Ovary (tissue), 3 donors: Measurements from ENCODE around the gene ARHGEF7.

ENCODE experiments used
- EP300 ChIP-seq: sonication (generic); formaldehyde crosslinking; IDR thresholded peaks from one replicate; pipeline ENCODE4 v1.6.1; 2017; ENCODE audit warnings: antibody characterized with exemption
- POLR2A ChIP-seq: fragments of 450-650 bp; IDR thresholded peaks from one replicate; pipeline ENCODE4 v1.6.1; 2017; ENCODE audit warnings: antibody characterized with exemption, mild to moderate bottlenecking, moderate library complexity
- TF ChIP-seq, protein P1 (sequence below), 3 donors: fragments of 450-650 bp in 2 of 3; fragments of 200-600 bp in 1 of 3; IDR thresholded peaks; one replicate each; pipeline versions ENCODE4 v1.5.1 to v1.8.0; 2016 to 2022; ENCODE audit warnings: antibody characterized with exemption in 3 of 3, mild to moderate bottlenecking in 1 of 3
- donor health status: DM: no; HTN: no; CAD: no.

GRCh38 chr13:111325146-111325890, 210.2 kb downstream of the ARHGEF7 start:
- TF ChIP-seq, protein P1, sequence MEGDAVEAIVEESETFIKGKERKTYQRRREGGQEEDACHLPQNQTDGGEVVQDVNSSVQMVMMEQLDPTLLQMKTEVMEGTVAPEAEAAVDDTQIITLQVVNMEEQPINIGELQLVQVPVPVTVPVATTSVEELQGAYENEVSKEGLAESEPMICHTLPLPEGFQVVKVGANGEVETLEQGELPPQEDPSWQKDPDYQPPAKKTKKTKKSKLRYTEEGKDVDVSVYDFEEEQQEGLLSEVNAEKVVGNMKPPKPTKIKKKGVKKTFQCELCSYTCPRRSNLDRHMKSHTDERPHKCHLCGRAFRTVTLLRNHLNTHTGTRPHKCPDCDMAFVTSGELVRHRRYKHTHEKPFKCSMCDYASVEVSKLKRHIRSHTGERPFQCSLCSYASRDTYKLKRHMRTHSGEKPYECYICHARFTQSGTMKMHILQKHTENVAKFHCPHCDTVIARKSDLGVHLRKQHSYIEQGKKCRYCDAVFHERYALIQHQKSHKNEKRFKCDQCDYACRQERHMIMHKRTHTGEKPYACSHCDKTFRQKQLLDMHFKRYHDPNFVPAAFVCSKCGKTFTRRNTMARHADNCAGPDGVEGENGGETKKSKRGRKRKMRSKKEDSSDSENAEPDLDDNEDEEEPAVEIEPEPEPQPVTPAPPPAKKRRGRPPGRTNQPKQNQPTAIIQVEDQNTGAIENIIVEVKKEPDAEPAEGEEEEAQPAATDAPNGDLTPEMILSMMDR (IDR thresholded peaks at IDR 0.05): no peak
- no peak for TF ChIP-seq POLR2A
- TF ChIP-seq EP300: no peak
